ENCODE measurements around the gene GPR21. TPM values are rescaled to one million over a fixed set of nuclear protein-coding genes. Genes with fewer than 3 reads are reported as not detected.

GPR21 gene
- total RNA-seq, 1 experiment from 2014 or later: 0.37 TPM

GRCh38 chr9:123058834-123059233 is 25.4 kb downstream of the GPR21 start:
- no TSS peak for BruUV-seq (replicated peaks)

GRCh38 chr9:123059472-123060220 is 26.2 kb downstream of the GPR21 start:
- Mint-ChIP-seq H3K36me3 (ENCODE audit: insufficient read depth, unreplicated experiment) (peaks cover 14% of the 10 kb centered on the region), H3K27me3 (ENCODE audit: insufficient read depth, unreplicated experiment) (no peaks in the 10 kb centered on the region), H3K27ac (ENCODE audit: low read depth, unreplicated experiment) (peak overlapping the region; percentile 7), H3K4me1 (ENCODE audit: insufficient read depth, unreplicated experiment) (peaks cover 18% of the 10 kb centered on the region), H3K9me3 (ENCODE audit: unreplicated experiment) (peaks cover 7% of the 10 kb centered on the region), H3K4me3 (ENCODE audit: unreplicated experiment) (no peak overlapping the region)
- no TSS peak for BruUV-seq (replicated peaks)
- intact Hi-C loops (cut with micrococcal nuclease): no loop called here
- POLR2A ChIA-PET: no interaction called here
- no peak for DNase-seq (ENCODE audit: unreplicated experiment)
- TF ChIP-seq CTCF (IDR thresholded peaks at IDR 0.05; ENCODE audit: unreplicated experiment): no peak
- CTCF ChIA-PET: no interaction called here

More at GRCh38 chr9:123058834-123059233, 25.4 kb downstream of the GPR21 start:
- H3K27ac Mint-ChIP-seq (ENCODE audit: low read depth, unreplicated experiment): peak overlapping the region; percentile 7
- peaks cover 21% of the 10 kb centered on the region for H3K36me3 Mint-ChIP-seq (ENCODE audit: insufficient read depth, unreplicated experiment)
- POLR2A ChIA-PET: no interaction called here
- intact Hi-C loops (cut with micrococcal nuclease): no loop called here
- no peak overlapping the region for H3K4me3 Mint-ChIP-seq (ENCODE audit: unreplicated experiment)
- DNase-seq (ENCODE audit: unreplicated experiment): peak; percentile 56
- CTCF ChIA-PET: no interaction called here
- no peak for TF ChIP-seq CTCF (IDR thresholded peaks at IDR 0.05; ENCODE audit: unreplicated experiment)
- peaks cover 3% of the 10 kb centered on the region for H3K9me3 Mint-ChIP-seq (ENCODE audit: unreplicated experiment)
- H3K4me1 Mint-ChIP-seq (ENCODE audit: insufficient read depth, unreplicated experiment): peaks cover 14% of the 10 kb centered on the region
- H3K27me3 Mint-ChIP-seq (ENCODE audit: insufficient read depth, unreplicated experiment): no peaks in the 10 kb centered on the region

- Mint-ChIP-seq H3K4me1 (ENCODE audit: insufficient read depth, unreplicated experiment) (peaks cover 18% of the 10 kb centered on the region), H3K9me3 (ENCODE audit: unreplicated experiment) (peaks cover 7% of the 10 kb centered on the region), H3K36me3 (ENCODE audit: insufficient read depth, unreplicated experiment) (peaks cover 12% of the 10 kb centered on the region), H3K27ac (ENCODE audit: low read depth, unreplicated experiment) (no peak overlapping the region), H3K4me3 (ENCODE audit: unreplicated experiment) (no peak overlapping the region), H3K27me3 (ENCODE audit: insufficient read depth, unreplicated experiment) (no peaks in the 10 kb centered on the region)
- ChIA-PET POLR2A (no interaction called here), CTCF (no interaction called here)
- no peak for TF ChIP-seq CTCF (IDR thresholded peaks at IDR 0.05; ENCODE audit: unreplicated experiment)
- intact Hi-C loops (cut with micrococcal nuclease): no loop called here
- BruUV-seq (replicated peaks): no TSS peak
- no peak for DNase-seq (ENCODE audit: unreplicated experiment)
These were observed 27.7 kb downstream of the GPR21 start for GRCh38 chr9:123061216-123061615.

GRCh38 chr9:123062351-123063176 is 29.1 kb downstream of the GPR21 start:
- no peak overlapping the region for H3K27ac Mint-ChIP-seq (ENCODE audit: low read depth, unreplicated experiment)
- peaks cover 7% of the 10 kb centered on the region for H3K9me3 Mint-ChIP-seq (ENCODE audit: unreplicated experiment)
- BruUV-seq (replicated peaks): no TSS peak
- DNase-seq (ENCODE audit: unreplicated experiment): no peak
- H3K4me3 Mint-ChIP-seq (ENCODE audit: unreplicated experiment): no peak overlapping the region
- peaks cover 24% of the 10 kb centered on the region for H3K4me1 Mint-ChIP-seq (ENCODE audit: insufficient read depth, unreplicated experiment)
- TF ChIP-seq CTCF (IDR thresholded peaks at IDR 0.05; ENCODE audit: unreplicated experiment): no peak
- no peaks in the 10 kb centered on the region for H3K27me3 Mint-ChIP-seq (ENCODE audit: insufficient read depth, unreplicated experiment)
- peaks cover 25% of the 10 kb centered on the region for H3K36me3 Mint-ChIP-seq (ENCODE audit: insufficient read depth, unreplicated experiment)
- intact Hi-C loops (cut with micrococcal nuclease): no loop called here
- POLR2A ChIA-PET: interaction anchor here (1.0 kb wide), 1 partner anchor 9 kb away, joined by 4 read pairs; no protein-coding TSS in a partner anchor
- CTCF ChIA-PET: no interaction called here

All from MCF 10A (cell line).